GM12874 (cell line): ENCODE measurements around the gene CKLF.

Experiments
- TF ChIP-seq, protein P1 (sequence below): IDR thresholded peaks from 2 replicates; pipeline ENCODE4 v1.5.1; 2011; ENCODE audit warnings: low read depth, mild to moderate bottlenecking, control low read depth, low read length, moderate library complexity; ENCODE audit not compliant: insufficient read depth

CKLF gene

DNA sequence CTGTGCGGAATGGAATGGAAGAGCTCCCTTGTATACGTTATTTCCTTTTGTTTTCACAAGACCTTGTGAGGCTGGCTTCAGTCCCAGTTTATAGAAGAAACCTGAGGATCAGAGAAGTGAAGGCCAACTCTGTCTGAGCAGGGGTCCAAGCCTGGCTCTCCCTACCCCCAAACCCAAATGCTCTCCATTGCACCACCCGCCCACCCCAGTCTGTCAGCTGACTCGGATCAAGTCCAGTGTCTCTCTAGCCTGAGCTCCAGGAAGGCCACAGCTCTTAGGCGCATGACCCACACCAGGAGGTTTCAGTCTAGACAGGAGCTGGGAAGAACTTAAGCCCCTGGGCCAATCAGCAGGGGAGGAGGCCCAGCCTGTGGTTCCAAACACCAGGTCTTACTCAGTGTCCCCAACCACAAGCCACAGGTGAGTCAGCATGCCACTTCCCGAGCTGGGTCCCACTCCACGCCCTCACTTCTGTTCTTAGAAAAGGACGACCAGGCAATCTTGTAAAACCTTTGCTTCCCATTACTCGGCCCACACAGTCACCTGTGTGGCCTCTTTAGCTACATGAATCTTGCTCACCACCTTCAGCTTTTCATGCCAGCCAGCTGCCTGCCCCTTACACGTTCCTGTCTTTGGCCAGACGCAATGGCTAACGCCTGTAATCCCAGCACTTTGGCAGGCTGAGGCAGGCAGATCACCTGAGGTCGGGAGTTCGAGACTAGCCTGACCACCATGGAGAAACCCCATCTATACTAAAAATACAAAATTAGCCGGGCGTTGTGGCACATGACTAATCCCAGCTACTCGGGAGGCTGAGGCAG, 30.2 kb upstream of the CKLF start:
- TF ChIP-seq, protein P1, sequence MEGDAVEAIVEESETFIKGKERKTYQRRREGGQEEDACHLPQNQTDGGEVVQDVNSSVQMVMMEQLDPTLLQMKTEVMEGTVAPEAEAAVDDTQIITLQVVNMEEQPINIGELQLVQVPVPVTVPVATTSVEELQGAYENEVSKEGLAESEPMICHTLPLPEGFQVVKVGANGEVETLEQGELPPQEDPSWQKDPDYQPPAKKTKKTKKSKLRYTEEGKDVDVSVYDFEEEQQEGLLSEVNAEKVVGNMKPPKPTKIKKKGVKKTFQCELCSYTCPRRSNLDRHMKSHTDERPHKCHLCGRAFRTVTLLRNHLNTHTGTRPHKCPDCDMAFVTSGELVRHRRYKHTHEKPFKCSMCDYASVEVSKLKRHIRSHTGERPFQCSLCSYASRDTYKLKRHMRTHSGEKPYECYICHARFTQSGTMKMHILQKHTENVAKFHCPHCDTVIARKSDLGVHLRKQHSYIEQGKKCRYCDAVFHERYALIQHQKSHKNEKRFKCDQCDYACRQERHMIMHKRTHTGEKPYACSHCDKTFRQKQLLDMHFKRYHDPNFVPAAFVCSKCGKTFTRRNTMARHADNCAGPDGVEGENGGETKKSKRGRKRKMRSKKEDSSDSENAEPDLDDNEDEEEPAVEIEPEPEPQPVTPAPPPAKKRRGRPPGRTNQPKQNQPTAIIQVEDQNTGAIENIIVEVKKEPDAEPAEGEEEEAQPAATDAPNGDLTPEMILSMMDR, result no peak

DNA sequence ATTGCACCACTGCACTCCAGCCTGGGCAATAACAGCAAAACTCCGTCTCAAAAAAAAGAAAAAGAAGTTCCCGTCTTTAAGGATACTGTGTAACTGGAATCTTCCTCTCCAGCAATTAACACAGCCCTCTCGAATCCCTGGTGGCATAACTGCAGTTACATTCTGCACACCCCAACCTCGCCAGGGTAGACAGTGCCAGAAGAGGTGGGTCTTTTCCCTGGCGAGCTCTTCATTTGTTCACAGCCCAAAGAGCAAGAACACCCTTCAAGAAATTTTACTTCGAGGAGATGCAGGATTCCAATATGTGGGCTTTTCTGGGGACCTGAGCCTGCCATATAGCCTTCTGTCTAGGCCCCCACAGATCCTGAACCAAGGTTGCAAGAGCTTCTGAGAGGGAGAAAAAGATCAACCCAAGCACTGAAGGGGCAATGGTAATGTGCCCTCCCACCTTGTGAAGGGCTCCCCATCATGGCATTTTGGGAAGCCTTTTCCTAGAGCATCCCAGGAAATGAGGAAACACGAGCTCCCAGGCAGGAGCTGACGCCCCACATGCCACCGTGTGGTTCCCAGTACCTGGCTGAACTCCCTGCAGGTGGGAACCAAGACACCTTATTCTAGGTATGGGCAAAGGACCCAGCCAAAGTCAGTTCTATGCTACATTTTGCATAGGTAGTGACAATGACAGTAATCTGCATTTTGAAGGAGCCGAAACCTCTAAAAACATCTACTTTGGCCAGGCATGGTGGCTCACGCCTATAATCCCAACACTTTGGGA, 29.4 kb upstream of the CKLF start:
- TF ChIP-seq, protein P1, result no peak

DNA sequence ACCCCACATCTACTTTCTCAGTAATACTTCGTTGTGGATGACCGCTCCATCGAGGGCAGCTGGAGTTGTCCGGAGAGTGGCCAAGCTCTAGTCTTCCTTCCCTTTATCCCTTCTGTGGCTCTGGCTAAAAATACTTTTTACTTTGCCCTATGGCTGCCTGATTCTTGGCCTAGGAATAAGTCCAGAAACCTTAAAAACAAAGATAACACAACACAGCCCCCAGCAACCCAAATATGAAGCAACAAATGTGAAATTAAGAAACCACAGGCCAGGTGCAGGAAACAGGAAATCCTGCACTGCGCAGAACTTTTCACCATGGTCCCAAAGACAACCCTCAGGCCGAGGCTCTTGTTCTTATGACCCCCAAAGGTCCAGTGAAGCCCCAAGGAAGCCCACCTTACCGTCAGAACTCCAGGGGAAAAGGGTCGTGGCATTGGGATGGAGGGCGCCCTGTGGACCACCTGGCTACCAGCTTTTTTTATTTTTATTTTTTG, 28.5 kb upstream of the CKLF start:
- TF ChIP-seq, protein P1, result no peak

DNA sequence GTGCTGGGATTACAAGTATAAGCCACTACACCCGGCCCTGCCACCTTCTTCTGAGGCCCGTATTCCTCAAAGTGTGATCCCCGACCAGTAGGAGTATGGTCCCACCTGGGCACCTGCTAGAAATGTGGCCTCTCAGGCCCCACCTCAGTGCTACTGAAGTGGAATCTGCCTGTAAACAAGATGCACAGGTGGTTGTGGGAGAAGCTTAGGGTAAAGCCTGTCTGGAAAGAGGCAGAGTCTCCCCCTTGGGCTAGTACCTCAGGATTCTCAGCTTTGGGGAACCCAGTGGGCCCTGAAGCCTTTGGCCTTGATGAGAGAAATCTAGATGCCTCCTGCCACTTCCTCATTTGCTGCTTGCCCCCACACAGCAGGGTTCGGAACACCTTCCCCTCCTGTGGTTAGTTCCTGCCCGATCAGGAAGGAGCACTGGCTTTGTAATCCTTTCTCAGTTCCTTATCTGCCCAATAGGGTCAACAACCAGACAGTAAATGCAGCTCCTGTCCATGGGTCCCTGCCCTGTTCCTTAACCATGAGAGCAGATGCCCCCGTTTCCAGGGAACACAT, 27.7 kb upstream of the CKLF start:
- TF ChIP-seq, protein P1, result no peak

DNA sequence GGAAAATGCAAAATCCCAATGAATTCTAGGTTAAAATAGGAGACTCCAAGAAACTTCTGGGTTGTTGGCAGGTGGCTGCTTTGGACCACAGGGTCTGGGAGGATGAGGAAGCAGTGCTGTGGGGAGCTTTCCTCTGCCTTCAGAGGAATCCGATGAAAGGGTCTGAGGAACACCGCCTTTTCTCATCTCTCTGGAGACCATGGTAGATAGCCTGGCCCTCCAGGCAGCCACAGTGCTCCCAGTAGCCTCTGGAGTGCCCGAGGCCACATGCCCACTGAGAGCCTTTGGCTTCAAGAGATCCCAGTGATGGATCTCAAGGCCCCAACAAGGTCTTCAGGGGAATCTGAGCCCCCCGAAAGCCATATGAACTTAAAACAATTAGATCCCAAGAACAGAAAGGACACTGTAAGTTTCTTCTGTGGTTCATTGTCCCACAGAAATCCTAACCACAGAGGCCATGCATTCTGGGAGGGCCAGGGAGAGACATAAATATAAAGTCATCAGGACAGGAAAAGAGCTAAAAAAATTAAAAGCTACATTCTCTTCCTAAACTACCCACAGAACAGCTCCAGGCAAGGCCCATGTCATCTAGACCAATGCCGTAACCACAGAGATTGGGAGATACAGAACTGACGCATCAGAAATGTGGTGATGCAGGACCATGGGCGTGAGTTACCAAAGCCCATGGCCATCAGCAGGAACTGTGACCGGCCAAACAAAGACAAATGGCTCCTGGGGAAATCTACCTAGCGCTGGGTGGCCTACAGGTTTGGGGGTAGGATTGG, 26.8 kb upstream of the CKLF start:
- TF ChIP-seq, protein P1, result no peak

DNA sequence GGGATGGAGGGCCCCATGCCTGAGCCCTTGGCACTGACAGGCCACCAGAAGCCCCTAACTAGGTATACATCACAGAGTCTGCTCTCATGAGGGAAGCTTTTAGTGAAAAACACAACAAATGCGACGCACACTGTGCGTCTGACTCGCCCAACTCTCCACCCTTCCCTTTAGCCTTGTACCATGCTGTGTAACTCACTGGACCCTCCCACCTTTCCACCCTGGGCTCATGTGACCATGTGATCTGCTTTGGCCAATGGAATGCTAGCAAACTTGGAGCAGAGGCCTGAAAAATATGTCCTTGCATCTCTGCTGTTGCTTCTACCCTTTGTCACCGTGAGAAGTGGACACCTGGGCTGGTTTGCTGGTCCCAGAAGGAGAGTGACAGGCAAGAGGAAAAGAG, 24.1 kb upstream of the CKLF start:
- TF ChIP-seq, protein P1, result no peak
